RWPE2 (cell line): Measurements from ENCODE around the gene SH2D1B.

Experiments used
- ATAC-seq: fragments of 200-7000 bp; cut with Tn5 transposase; 3 replicates; pipeline ENCODE4 v1.9.1; 2021; ENCODE audit warnings: low read depth
- DNase-seq: peaks from one replicate; pipeline ENCODE4 v3.0.0-alpha.2; 2020; ENCODE audit warnings: low spot score
- H3K27ac ChIP-seq: fragments of 450-650 bp; 2 replicates; pipeline ENCODE4 v1.5.1; 2017; ENCODE audit warnings: mild to moderate bottlenecking; ENCODE audit not compliant: poor library complexity, severe bottlenecking
- H3K27me3 ChIP-seq: fragments of 250-450 bp; sonication (Bioruptor Pico); 2 replicates; pipeline ENCODE4 v1.5.1; 2021; ENCODE audit warnings: mild to moderate bottlenecking, moderate library complexity; ENCODE audit not compliant: insufficient read depth, poor library complexity, severe bottlenecking
- H3K36me3 ChIP-seq: fragments of 250-450 bp; sonication (Bioruptor Pico); 2 replicates; pipeline ENCODE4 v1.5.1; 2020; ENCODE audit warnings: low read depth, mild to moderate bottlenecking, moderate library complexity
- H3K4me1 ChIP-seq: fragments of 250-450 bp; sonication (Bioruptor Pico); 2 replicates; pipeline ENCODE4 v1.5.1; 2021; ENCODE audit warnings: mild to moderate bottlenecking, moderate library complexity; ENCODE audit not compliant: insufficient read depth, poor library complexity, severe bottlenecking
- H3K4me3 ChIP-seq: fragments of 250-450 bp; sonication (Bioruptor Pico); 2 replicates; pipeline ENCODE4 v1.5.1; 2021; ENCODE audit warnings: mild to moderate bottlenecking, moderate library complexity; ENCODE audit not compliant: severe bottlenecking
- H3K9me3 ChIP-seq: fragments of 250-450 bp; sonication (Bioruptor Pico); 2 replicates; pipeline ENCODE4 v1.5.1; 2021; ENCODE audit warnings: mild to moderate bottlenecking, moderate library complexity; ENCODE audit not compliant: severe bottlenecking
- TF ChIP-seq, protein P1 (sequence below): fragments of 450-650 bp; IDR thresholded peaks from one replicate; pipeline ENCODE4 v1.5.1; 2017; ENCODE audit warnings: mild to moderate bottlenecking, moderate library complexity; ENCODE audit not compliant: poor library complexity, severe bottlenecking

SH2D1B gene

DNA sequence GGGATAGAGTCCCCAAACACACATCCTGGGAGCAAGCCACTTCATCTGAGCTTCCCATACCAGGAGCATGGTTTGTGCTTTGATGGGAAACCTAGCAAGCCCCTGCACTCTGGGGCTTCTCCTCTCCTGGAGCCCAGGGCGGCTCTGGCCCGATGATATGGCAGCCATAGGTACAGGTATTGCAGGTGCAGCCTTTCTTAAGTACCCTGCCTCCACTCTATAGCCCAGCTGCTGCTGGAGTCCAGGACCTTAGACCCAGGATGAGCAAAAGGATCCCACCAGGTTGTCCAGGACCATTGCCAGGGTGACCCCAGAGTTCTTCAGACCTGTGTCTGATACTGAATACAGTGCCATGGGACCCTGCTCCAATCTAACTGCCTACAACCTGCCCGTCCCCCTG lies 26.2 kb downstream of the SH2D1B start:
- no peak for DNase-seq
- Histone ChIP-seq H3K36me3 (no peaks in the 10 kb centered on the region), H3K4me1 (peaks cover 33% of the 10 kb centered on the region), H3K4me3 (no peak overlapping the region), H3K27ac (no peak overlapping the region), H3K9me3 (no peaks in the 10 kb centered on the region), H3K27me3 (no peaks in the 10 kb centered on the region)
- no peak for ATAC-seq
- TF ChIP-seq, protein P1, sequence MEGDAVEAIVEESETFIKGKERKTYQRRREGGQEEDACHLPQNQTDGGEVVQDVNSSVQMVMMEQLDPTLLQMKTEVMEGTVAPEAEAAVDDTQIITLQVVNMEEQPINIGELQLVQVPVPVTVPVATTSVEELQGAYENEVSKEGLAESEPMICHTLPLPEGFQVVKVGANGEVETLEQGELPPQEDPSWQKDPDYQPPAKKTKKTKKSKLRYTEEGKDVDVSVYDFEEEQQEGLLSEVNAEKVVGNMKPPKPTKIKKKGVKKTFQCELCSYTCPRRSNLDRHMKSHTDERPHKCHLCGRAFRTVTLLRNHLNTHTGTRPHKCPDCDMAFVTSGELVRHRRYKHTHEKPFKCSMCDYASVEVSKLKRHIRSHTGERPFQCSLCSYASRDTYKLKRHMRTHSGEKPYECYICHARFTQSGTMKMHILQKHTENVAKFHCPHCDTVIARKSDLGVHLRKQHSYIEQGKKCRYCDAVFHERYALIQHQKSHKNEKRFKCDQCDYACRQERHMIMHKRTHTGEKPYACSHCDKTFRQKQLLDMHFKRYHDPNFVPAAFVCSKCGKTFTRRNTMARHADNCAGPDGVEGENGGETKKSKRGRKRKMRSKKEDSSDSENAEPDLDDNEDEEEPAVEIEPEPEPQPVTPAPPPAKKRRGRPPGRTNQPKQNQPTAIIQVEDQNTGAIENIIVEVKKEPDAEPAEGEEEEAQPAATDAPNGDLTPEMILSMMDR, result no peak

DNA sequence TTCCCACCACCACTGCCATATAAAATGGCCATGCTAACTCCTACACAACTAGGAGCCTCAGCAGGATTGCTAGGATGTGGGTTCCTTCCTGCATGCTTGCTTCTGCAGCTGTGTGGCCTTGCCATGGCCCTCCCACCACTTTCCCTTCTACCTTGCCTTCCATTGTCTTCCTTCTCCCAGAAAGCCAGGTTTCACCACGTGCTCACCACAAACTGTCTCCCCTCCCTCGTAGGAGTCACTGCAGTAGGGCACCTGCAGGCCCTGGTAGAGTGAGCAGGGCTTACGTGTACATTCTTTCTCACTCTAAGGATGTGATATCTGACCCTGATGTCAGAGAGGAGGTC lies 26.7 kb downstream of the SH2D1B start:
- Histone ChIP-seq H3K4me3 (no peak overlapping the region), H3K36me3 (no peaks in the 10 kb centered on the region), H3K9me3 (no peaks in the 10 kb centered on the region), H3K27me3 (no peaks in the 10 kb centered on the region), H3K4me1 (peaks cover 35% of the 10 kb centered on the region), H3K27ac (no peak overlapping the region)
- DNase-seq, result no peak
- ATAC-seq, result no peak
- TF ChIP-seq, protein P1, result no peak

DNA sequence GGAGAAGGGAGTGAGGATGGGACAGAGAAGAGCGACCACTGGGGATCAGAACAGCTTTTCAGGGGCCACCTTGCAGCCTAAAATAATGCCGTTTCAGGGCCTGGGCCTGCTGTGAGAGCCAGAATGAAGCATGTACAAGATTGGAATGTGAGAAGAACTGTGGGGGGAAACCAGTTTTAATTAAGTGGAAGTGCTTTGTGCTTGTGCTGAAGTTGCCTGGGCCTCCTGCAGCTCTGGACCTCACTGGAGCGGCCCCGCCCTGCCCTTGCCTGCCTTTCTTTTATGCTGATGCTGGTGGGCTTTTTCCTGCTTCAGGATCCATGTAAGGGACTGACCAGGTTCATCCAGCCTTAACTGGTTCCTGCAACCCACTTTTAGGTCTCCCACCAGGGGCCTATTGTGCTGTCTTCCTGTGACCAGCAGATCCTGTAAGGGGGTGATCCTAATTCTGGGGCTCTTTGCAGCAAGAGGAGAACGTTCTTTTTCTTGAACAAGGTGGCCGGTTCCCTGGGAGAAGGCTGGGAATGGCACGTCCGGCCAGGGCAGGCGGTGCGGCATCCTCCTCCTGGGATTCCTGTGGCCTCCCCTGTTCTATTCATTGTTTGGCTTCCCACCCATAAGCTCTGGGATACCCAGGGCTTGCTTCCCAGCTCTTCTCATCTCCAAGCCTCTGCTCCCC lies 27.2 kb downstream of the SH2D1B start:
- Histone ChIP-seq H3K4me1 (peaks cover 31% of the 10 kb centered on the region), H3K9me3 (no peaks in the 10 kb centered on the region), H3K27ac (no peak overlapping the region), H3K27me3 (no peaks in the 10 kb centered on the region), H3K36me3 (no peaks in the 10 kb centered on the region), H3K4me3 (no peak overlapping the region)
- ATAC-seq (no peak), DNase-seq (no peak)
- TF ChIP-seq, protein P1, result no peak

DNA sequence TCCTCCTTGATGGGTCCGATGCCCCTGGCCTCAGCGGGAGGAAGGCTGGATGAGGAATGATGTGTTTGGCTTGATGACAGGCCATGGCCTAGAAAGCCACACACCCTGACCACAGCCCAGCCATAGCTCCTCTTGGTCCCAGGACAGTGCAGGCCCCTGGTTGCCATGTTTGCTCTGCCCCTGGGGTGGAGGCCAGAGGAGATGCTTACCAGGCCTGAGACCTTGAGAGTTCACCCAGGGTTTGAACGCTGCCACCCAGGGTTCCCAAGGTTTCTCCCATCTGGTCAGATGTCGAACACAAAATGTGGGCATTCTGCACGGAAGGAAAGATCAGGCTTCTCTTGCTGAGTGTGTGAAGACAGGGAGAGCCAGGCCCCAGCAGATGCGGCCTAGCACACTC lies 27.8 kb downstream of the SH2D1B start:
- TF ChIP-seq, protein P1, result no peak
- no peak overlapping the region for H3K27ac ChIP-seq
- DNase-seq, result no peak

DNA sequence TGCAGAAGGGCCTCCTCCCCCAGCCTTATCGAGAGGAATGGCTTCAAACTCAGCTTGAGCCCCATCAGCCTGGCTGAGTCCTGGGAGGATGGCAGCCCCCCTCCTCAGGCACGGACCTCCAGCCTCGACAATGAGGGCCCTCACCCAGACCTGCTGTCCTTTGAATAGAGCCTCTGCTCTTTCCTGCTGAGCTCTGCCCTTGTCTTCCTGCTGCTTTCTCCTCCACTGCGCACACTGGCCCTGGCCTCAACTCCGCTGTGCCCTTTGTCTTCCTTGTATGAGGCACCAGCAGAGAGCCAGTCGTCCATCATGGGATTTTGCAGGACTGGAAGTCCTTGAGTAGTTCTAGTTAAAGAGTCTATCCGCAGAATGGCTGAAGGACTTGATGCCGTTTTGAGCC lies 28.4 kb downstream of the SH2D1B start:
- H3K27me3 ChIP-seq, result no peaks in the 10 kb centered on the region
- DNase-seq (no peak), ATAC-seq (no peak)
- H3K27ac ChIP-seq, result no peak overlapping the region
- H3K36me3 ChIP-seq, result no peaks in the 10 kb centered on the region
- no peaks in the 10 kb centered on the region for H3K9me3 ChIP-seq
- H3K4me1 ChIP-seq, result peaks cover 19% of the 10 kb centered on the region
- TF ChIP-seq, protein P1, result no peak
- H3K4me3 ChIP-seq, result no peak overlapping the region

More for the DNA sequence above, 27.8 kb downstream of the SH2D1B start:
- no peaks in the 10 kb centered on the region for H3K36me3 ChIP-seq
- no peaks in the 10 kb centered on the region for H3K9me3 ChIP-seq
- H3K4me1 ChIP-seq, result peaks cover 24% of the 10 kb centered on the region
- ATAC-seq, result no peak
- no peak overlapping the region for H3K4me3 ChIP-seq
- H3K27me3 ChIP-seq, result no peaks in the 10 kb centered on the region
